GM12891 (cell line): Measurements from ENCODE around the gene TMEM204.

Experiments
- DNase-seq: peaks from one replicate; pipeline ENCODE4 v3.0.0; 2011; ENCODE audit warnings: low spot score; ENCODE audit not compliant: insufficient read length
- FAIRE-seq: peaks from 2 replicates; lab custom pipeline; 2011; peaks lifted over from hg19 to GRCh38; lab: Jason Lieb, UNC
- PAX5 ChIP-seq: IDR thresholded peaks from 2 replicates; pipeline ENCODE4 v1.6.1; 2011; ENCODE audit warnings: low read length, moderate library complexity, mild to moderate bottlenecking; ENCODE audit not compliant: insufficient read depth, severe bottlenecking
- POLR2A ChIP-seq: IDR thresholded peaks from 2 replicates; pipeline ENCODE4 v1.6.1; 2011; ENCODE audit warnings: low read depth, low read length, control low read depth
- POLR2AphosphoS5 ChIP-seq: IDR thresholded peaks from 2 replicates; pipeline ENCODE4 v1.6.1; 2011; ENCODE audit warnings: low read depth, low read length, control low read depth
- POU2F2 ChIP-seq: IDR thresholded peaks from 2 replicates; pipeline ENCODE4 v1.6.1; 2011; ENCODE audit warnings: low read depth, mild to moderate bottlenecking, control low read depth, low read length, moderate library complexity
- SPI1 ChIP-seq: IDR thresholded peaks from 2 replicates; pipeline ENCODE4 v1.6.1; 2011; ENCODE audit warnings: low read depth, low read length, control low read depth
- TAF1 ChIP-seq: IDR thresholded peaks from 2 replicates; pipeline ENCODE4 v1.6.1; 2011; ENCODE audit warnings: low read depth, low read length, control low read depth

The TMEM204 gene

GRCh38 chr16:1602285-1602684 lies 68.8 kb downstream of the TMEM204 start:
- FAIRE-seq = no peak
- DNase-seq = no peak
- TF ChIP-seq POU2F2 = no peak
- no peak for TF ChIP-seq SPI1
- no peak for TF ChIP-seq PAX5
- no peak for TF ChIP-seq POLR2AphosphoS5
- TF ChIP-seq TAF1 = no peak
- TF ChIP-seq POLR2A = no peak
